Prostate gland (tissue), 2 donors: Measurements from ENCODE around the gene NOL3. TPM values are rescaled to one million over a fixed set of nuclear protein-coding genes. Genes with fewer than 3 reads are reported as not detected.
"Not testable (repeated sequence)": the region's sequence is repeated elsewhere in the genome, so short reads cannot be mapped to it uniquely, and the experiment has no call there.

Experiments used
- DNase-seq: peaks from one replicate; pipeline ENCODE4 v3.0.0-alpha.2; 2019; ENCODE audit warnings: low spot score
- H3K27ac ChIP-seq, 2 donors: fragments of 200-600 bp; sonication (generic); 2 replicates each; pipeline ENCODE4 v1.5.1; 2017 to 2019
- H3K27me3 ChIP-seq: fragments of 200-600 bp; sonication (generic); replicated peaks from 2 replicates; pipeline ENCODE4 v1.5.1; 2019; ENCODE audit not compliant: insufficient read depth
- H3K36me3 ChIP-seq, 2 donors: fragments of 200-600 bp; sonication (generic); 1 replicate in 1 of 2; 2 replicates in 1 of 2; pipeline versions ENCODE4 v1.5.1 to v1.8.1; 2017 to 2019
- H3K4me1 ChIP-seq: fragments of 200-600 bp; sonication (generic); replicated peaks from 2 replicates; pipeline ENCODE4 v1.5.1; 2019
- H3K4me3 ChIP-seq, 2 donors: fragments of 200-600 bp; sonication (generic); 2 replicates each; pipeline ENCODE4 v1.5.1; 2017 to 2019
- H3K9me3 ChIP-seq: fragments of 200-600 bp; sonication (generic); 2 replicates; pipeline ENCODE4 v1.5.1; 2017
- POLR2A ChIP-seq: fragments of 450-650 bp; IDR thresholded peaks from one replicate; pipeline ENCODE4 v1.6.1; 2016; ENCODE audit warnings: antibody characterized with exemption, mild to moderate bottlenecking
- POLR2AphosphoS5 ChIP-seq: sonication (generic); formaldehyde crosslinking; IDR thresholded peaks from one replicate; pipeline ENCODE4 v1.6.1; 2017; ENCODE audit warnings: antibody characterized with exemption
- WGBS: methylation state at CpG from one replicate; pipeline ENCODE4 v1.1.5; 2018; 5-methylcytosine and 5-hydroxymethylcytosine counted together
- intact Hi-C: fragments of 100-400 bp; cut with DNase I; formaldehyde crosslinking; loops from one replicate; pipeline ENCODE4 v1.14.2; 2022
- total RNA-seq, 2 donors: library from RNA; depleted of rRNA; stranded (reverse); fragments of >200 nt; gene quantifications; one replicate each; pipeline ENCODE4 v1.1.0, GENCODE V29; 2016
- TF ChIP-seq, protein P1 (sequence below), 4 experiments: fragments of 200-600 bp in 2 of 4; fragments of 450-650 bp in 2 of 4; sonication (generic) in 2 of 4; IDR thresholded peaks; 1 replicate in 3 of 4; 2 replicates in 1 of 4; pipeline ENCODE4 v1.5.1; 2016 to 2019; ENCODE audit warnings: antibody characterized with exemption in 4 of 4, mild to moderate bottlenecking in 2 of 4, moderate library complexity in 2 of 4

Gene NOL3
- 100 to 1,000 TPM in 1 of 2 donors, 10 to 100 TPM in 1; 60.8 to 129 TPM for total RNA-seq

DNA sequence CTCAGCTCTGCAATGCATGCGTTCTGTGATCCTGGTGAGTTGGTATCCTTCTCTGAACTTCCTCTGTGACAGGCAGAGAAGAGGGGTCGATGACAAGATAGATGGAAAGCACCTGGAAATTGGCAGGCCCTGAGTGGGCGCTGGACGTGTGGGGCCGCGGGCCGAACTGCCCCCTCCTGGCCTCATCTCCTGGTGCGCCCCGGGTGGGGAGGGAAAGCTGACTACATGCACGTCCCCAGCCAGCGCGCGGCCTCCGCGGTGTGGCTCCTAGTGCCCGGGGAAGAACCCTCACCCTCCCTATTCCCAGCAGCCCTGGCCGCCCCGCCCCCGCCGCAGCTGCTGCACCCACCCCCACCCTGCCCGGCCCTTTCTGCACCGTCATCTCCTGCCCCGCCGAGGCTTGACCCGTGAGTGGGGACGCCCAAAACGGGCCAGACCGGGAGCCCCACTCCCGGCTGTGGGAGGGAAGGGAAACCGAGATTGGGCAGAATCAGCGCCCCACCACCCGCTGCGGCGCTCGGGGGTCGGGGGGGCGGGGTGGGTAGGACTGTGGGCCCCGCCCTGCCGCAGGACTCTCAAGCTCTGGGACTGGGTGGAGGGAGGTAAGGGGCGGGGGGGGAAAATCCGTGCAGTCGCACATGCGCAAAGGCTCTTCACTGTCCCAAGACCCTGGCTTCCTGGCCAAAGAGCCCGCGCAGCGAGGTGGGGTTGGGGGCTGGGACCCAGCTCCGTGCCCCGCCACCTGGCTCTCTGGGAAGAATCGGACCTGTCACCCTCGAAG, at the start of gene NOL3:
Gene NOL3 (plus strand): TSS at position 371 of the 781 bp plus-strand sequence.
- Histone ChIP-seq H3K27ac (peak within 1 kb of the TSS; percentile 93 to 96), H3K9me3 (no peaks in the 10 kb centered on the region), H3K4me3 (peak within 1 kb of the TSS; percentile 42 to 55), H3K27me3 (no peaks in the 10 kb centered on the region), H3K36me3 (no peaks in the 10 kb centered on the region), H3K4me1 (peaks cover 17% of the 10 kb centered on the region)
- peak; percentile 87 for DNase-seq
- TF ChIP-seq POLR2AphosphoS5 (no peak), POLR2A (peak; percentile 75)
- TF ChIP-seq, protein P1, sequence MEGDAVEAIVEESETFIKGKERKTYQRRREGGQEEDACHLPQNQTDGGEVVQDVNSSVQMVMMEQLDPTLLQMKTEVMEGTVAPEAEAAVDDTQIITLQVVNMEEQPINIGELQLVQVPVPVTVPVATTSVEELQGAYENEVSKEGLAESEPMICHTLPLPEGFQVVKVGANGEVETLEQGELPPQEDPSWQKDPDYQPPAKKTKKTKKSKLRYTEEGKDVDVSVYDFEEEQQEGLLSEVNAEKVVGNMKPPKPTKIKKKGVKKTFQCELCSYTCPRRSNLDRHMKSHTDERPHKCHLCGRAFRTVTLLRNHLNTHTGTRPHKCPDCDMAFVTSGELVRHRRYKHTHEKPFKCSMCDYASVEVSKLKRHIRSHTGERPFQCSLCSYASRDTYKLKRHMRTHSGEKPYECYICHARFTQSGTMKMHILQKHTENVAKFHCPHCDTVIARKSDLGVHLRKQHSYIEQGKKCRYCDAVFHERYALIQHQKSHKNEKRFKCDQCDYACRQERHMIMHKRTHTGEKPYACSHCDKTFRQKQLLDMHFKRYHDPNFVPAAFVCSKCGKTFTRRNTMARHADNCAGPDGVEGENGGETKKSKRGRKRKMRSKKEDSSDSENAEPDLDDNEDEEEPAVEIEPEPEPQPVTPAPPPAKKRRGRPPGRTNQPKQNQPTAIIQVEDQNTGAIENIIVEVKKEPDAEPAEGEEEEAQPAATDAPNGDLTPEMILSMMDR (IDR thresholded peaks at IDR 0.05), result peak in 2 of 4 experiments; percentile 31 to 33
- WGBS, result 2% methylated on average over 37 of the region's 50 CpGs
- intact Hi-C loops, result no loop called here

DNA sequence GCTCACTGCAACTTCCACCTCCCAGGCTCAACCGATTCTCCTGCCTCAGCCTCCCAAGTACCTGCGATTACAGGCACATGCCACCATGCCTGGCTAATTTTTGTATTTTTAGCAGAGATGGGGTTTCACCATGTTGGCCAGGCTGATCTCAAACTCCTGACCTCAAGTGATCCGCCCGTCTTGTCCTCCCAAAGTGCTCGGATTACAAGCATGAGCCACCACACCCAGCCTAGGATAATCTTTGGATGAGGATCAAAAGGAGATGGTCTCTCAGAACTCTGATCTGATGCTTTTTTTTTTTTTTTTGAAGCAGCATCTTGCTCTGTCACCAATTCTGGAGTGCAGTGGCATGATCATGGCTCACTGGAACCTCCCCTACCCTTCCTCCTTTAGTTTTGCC, 47.5 kb upstream of the NOL3 start:
- DNase-seq, H3K9me3 ChIP-seq, H3K4me3 ChIP-seq, H3K4me1 ChIP-seq, H3K27me3 ChIP-seq, H3K36me3 ChIP-seq, intact Hi-C loops, H3K27ac ChIP-seq: not testable (repeated sequence)
- WGBS, result 94% methylated on average over 5 of the region's 5 CpGs

DNA sequence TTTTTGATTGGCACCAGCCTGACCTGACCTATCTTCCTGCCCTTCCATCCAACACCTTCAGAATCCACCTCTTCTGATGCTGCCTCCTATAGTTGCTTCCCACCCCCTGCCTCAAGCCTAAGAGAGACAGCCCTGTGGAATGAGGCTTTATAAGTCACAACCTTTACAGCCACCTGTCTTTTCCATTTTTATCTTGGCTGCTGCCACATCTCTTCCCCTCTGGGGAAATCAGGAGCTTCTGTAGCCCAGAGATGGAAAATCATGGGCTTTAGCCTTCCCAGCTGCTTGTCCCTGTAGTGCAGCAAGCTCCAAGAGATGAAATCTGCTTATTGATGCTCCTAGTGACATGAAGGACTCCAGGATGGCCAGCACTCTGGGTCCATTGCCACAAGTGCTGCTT, 41.9 kb upstream of the NOL3 start:
- DNase-seq, result no peak
- no peaks in the 10 kb centered on the region for H3K4me1 ChIP-seq
- peaks cover 0 to 4% of the 10 kb centered on the region in 2 donors for H3K36me3 ChIP-seq
- intact Hi-C loops, result no loop called here
- no peaks in the 10 kb centered on the region for H3K9me3 ChIP-seq
- no peaks in the 10 kb centered on the region for H3K27me3 ChIP-seq
- TF ChIP-seq POLR2AphosphoS5 (no peak), POLR2A (no peak)
- TF ChIP-seq, protein P1 (IDR thresholded peaks at IDR 0.05), result no peak
- H3K27ac ChIP-seq, result no peak overlapping the region
- no peak overlapping the region for H3K4me3 ChIP-seq

DNA sequence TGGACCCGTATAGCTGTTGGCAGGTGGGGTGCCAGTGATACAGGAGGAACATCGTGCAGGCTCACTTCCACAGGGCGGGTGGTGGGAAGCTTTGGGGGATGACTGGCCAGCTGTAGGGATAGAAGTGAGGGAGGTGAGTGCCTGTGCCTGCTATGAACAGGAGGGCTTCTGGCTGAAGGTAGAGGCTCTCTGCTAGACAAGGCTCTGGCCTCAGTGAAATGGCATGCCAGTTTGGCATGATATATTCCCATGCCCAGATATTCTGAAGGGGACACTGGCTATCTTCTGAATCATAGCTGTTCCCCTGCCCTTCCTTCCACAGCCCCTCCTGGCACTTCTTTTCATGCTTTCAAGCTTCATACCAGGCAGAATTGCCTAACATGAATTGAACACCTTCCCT, 41.5 kb upstream of the NOL3 start:
- intact Hi-C loops, result no loop called here
- peaks cover 0 to 4% of the 10 kb centered on the region in 2 donors for H3K36me3 ChIP-seq
- H3K4me3 ChIP-seq, result no peak overlapping the region
- WGBS, result 97% methylated on average over 3 of the region's 3 CpGs
- no peaks in the 10 kb centered on the region for H3K9me3 ChIP-seq
- TF ChIP-seq POLR2AphosphoS5 (no peak), POLR2A (no peak)
- TF ChIP-seq, protein P1 (IDR thresholded peaks at IDR 0.05), result no peak
- no peak for DNase-seq
- H3K4me1 ChIP-seq, result no peaks in the 10 kb centered on the region
- no peak overlapping the region for H3K27ac ChIP-seq
- no peaks in the 10 kb centered on the region for H3K27me3 ChIP-seq

DNA sequence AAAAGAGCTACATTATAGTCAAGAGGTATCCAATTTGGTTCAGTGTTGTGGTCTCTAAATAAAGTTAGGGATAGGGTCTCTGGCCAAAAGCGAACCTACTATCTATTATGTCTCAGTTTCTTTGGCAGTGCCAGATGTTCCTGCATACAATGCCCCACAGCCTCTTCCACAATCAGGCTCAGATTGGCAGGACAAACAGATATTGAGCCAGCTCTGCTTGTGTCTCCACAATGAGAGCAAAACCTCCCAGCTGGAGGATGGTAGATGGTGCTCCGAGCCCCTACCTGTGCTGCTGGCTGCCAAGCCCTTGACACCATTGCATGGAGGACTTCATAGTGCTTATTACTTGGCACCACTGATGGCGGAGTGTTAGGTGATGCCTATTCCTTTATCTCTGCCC, 40.9 kb upstream of the NOL3 start:
- intact Hi-C loops, result no loop called here
- Histone ChIP-seq H3K36me3 (peaks cover 3 to 4% of the 10 kb centered on the region in 2 donors), H3K4me3 (no peak overlapping the region), H3K9me3 (no peaks in the 10 kb centered on the region), H3K27me3 (no peaks in the 10 kb centered on the region), H3K27ac (no peak overlapping the region), H3K4me1 (no peaks in the 10 kb centered on the region)
- TF ChIP-seq, protein P1 (IDR thresholded peaks at IDR 0.05), result no peak
- TF ChIP-seq POLR2A, result no peak
- TF ChIP-seq POLR2AphosphoS5, result no peak
- 97% methylated on average over 3 of the region's 3 CpGs for WGBS
- DNase-seq, result no peak
